A204.1 (cell line): Measurements from ENCODE around the gene CARNS1.

ENCODE experiments used
- FAIRE-seq: peaks from 2 replicates; lab custom pipeline; 2012; peaks lifted over from hg19 to GRCh38; lab: Jason Lieb, UNC

The CARNS1 gene

GRCh38 chr11:67375320-67376055 is 40.0 kb upstream of the CARNS1 start:
- FAIRE-seq, result no peak

DNA sequence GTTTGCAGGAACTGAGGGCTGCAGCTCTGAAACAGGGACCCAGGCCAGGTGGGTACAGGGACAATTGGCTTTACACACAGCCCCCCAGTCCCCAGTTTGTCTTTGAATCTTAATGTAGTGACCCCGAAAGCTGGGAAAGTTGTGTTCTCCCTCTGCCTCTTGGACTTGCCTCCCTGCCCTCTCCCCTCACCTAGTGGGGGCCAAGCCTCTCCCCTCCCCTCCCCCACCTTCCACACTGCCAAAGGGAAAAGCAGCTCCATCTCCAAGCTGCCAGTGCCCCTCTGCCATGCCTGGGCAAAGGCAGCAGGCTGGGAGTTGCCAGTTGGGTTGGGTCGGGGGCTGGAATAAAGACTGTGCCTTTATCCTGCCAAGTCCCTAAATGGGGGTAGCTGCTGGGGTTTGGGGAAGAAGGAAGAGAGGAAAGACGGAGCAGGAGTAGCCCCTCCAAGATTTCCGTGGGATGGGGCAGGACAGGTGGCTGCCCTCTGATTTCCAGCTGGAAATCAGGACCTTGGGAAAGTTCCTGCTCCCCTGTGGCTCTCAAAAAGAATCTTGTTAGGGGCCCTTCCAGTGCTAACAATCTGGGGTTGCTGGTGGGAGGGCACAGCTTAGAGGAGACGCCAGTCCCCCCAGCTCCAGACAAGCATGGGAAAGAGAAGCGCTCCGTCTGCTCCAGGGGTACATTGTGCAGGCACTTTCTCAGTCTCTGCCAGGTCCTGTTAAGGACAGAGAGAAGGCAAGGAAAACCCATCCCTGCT is 39.2 kb upstream of the CARNS1 start:
- FAIRE-seq, result no peak

DNA sequence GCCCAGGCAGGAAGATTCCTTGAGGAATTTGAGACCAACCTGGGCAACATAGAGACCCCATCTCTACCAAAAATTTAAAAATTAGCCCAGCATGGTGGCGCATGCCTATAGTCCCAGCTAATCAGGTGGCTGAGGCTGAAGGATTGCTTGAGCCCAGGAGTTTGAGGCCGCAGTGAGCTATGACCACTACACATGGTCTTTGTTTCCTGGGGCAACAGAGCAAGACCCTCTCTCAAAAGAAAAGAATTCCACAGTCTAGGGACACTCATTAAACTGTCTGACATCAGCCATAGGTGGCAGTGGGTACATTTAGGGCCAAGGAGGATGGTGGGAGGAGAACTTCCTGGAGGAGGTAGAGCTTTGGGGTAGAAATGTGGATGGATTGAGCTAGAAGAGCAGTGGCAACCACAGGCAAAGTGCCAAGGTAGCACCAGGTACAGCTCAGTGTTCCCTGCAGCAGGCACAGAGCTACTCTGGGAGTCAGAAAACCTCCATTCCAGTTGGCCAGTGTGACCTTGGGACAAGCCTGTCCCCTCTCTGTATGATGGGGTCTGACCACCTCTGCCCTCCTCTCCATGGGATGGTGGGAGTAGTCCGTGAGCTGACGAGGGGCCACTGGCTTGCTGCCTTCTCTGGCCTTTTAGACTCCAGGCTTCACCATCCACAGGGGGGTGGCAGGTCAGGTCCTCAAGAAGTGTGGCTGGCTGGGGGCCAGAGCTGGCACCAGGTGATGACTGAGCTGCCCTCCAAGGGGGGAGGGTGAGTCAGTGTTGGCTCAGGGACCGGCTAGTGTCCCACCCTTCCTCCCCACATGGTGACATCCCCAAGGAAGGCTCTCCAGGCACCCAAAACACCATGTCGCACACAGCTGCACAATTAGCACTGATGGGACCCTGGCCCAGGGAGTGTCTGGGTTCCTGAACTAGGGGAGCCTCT is 38.3 kb upstream of the CARNS1 start:
- FAIRE-seq, result no peak

- no peak for FAIRE-seq
These were observed 36.9 kb upstream of the CARNS1 start for GRCh38 chr11:67378544-67378943.

- FAIRE-seq, result no peak
These were observed 36.1 kb upstream of the CARNS1 start for GRCh38 chr11:67379061-67380058.

DNA sequence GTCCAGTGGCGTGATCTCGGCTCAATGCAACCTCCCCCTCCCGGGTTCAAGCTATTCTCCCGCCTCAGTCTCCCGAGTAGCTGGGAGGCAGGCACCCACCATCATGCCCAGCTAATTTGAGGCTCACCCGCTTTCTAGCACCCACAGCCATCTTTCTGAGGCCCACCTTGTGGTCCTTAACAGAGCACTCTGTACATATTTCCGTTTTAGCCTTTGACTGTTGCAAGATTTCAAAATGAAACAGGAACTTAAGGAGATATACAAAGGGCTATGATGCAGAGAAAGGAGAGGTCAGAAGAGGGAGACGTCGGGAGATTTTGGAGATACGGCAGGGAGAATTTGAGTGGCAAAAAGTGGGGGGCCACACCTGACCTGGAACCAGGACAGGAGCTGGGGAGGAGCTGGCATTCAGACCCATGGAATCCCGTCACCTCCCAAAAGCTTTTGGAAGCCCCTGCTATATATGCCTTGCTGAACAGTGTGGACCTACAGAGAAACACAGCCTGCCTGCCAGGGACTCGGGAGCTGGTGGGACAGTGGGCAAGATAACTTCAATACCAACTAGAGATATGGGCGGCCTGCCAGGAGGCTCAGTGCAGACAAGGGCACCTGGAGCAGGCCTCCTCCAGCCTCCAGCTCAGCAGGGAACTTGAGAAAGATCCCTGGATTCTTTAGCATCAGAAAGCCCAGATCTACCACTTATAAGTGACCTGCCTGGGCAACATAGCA is 34.1 kb upstream of the CARNS1 start:
- no peak for FAIRE-seq

DNA sequence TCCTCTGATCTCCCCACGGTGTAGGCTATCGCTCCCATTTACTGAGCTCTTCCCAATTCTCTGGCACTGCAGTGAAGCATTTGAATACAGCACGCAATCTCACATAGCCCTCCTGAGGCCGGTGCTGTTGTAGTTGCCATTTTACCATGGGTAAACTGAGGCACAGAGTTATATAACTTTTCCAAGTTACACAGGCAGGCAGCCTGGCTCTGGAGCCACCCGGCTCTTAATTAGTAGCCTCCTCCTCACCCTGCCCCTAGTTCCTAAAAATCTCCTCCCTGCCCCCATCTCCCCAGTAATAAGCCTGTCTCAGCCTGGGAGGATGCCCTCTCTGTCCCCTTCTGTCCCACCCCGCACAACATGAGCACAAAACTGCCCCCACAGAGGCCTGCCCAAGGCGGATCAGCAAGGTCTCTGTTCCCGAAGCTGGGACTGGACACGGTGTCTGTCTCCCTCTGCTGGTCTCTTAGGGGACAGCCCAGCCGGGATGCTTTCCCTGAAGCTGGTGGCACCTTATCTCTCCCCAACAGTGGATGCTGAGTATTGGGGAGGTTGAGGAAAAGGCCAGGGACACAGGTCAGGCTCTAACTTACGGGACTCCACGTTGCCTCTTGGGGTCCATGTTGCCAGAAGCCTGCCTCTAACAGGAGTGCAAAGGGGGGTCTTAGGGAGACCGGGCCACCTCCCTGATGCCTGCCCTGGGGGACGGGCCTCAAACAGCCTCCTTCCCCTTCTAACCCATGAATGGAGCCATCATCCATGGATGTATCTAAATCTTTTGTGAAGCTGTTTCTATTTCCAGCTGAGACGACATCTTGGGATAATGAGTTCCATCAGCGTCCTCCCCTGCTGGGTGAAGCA is 33.0 kb upstream of the CARNS1 start:
- no peak for FAIRE-seq

DNA sequence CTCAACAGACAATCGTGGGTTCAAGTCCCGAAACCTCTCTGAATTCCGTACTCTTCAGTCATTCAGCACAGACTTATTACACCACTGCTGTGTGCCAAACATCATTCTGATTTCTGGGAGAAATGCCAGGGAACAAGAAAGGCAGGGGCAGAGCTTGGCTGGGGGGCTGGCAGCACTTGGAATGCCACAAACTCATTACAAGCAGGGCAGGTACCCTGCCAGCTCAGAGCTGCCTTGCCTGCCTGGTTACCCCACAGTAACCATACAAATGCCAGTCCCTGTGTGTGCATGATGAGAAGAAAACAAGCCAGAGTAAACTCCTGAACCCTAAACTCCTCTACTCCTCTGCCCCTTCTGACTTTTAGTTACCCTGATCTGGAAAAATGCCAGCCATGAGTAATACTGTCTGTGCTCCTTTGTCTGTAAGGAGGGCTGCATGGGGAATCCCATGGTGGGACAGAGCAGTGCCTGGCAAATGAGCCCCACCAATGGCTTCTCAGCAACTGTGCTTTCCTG is 30.6 kb upstream of the CARNS1 start:
- FAIRE-seq, result no peak

DNA sequence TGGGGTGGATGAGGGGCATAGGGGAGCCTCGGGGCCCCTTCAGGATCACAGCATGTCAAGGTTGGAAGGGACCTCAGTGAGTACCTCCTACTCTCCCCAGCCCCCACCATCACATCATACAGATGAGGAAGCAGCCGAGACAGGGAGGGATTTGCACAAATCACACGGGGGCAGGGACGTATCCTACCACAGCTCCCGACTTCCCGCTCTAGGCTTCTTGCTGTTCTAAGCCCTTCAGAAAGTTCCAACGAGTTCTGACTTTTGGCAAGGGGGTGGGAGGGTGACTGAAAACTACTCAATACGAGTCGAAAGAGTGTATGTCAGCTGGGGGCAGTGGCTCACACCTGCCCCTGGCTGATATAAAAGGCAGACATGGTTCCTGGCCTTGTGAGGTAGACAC is 28.4 kb upstream of the CARNS1 start:
- FAIRE-seq, result no peak

DNA sequence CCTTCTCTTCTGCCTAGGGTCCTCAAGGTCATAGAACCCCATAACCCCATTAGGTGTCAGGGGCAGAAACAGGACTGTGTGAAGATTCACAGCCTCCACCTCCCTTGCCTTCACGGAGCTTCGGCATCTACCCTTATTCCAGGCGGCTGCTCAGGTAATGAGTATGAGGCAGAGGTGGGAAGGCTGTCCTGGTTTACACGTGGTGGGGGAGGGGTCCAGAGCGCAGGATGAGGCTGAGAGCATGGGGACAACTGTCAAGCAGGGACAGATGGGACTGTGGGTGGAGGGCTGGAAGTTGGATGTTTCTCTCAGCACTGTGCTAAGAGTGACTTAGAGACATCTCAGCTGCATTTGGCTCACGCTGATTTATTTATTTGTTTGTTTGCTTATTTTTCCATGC is 28.0 kb upstream of the CARNS1 start:
- no peak for FAIRE-seq

DNA sequence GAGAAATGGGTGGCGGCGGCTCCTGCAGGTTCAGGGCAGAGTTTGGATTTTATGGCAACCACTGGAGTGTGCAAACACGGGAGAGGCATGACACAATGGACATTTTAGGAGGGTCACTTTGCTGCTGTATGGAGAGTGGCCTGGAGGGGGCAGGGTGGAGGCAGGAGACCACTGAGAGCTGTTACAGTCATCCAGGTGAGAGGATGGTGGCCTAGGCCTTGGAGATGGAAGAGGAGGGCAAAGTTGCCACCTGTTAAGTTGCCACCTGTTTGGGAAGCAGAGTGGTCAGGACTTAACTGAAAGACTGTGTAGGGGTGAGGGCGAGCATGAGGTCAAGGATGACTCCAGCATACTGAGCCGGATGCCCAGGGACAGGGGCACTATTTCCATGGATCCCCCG is 26.0 kb upstream of the CARNS1 start:
- FAIRE-seq, result no peak

DNA sequence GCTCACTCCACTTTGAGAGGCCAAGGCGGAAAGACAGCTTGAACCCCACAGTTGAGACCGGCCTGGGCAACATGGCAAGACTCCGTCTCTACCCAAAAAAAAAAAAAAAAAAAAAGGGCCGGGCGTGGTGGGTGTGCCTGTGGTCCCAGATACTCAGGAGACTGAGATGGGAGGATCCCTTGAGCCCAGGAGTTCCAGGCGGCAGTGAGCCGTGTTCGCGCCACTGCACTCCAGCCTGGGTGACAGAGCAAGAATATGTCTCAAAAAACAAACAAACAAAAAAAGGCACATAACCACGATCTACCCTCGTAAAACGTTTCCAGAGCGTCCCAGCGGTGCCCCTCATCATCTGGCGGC is 24.6 kb upstream of the CARNS1 start:
- FAIRE-seq, result no peak

DNA sequence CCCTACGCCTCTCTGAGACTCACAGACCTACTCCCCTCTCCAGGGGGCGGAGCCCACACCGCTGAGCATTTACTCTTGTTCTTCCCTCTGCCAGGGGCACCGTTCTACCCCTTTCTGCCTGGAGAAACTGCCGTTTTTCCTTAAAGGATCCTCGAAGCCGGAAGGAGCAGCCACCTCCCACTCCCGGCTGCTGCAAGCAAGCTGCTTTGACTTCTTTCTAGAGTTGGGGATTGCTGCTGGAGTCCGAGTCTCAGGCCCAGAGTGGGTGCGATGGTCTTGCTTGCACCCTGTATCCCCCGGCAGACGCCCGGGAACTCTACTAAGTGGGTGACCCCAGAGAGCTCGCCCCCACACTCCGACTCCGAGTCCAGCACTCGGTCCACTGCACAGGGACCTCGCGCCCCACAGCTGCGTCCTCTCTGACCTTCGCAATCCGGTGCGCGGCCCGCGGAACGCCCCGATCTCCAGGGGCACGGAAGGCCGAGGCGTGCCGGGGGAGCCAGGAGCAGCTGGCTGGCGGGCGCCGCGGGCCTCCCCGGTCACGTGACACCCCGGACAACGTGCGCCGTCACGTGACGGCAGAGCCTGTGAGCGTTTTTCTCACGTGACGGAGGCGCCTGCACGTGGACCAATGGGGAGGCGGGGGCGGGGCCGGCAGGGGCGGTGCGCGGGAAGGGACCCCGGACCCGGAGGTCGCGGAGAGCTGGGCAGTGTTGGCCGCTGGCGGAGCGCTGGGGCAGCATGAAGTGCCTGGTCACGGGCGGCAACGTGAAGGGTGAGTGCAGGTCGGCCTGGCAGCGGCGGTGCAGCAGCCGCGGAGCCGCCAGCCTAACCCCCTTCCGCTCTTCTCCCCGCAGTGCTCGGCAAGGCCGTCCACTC is 23.9 kb upstream of the CARNS1 start, which contains the start of gene RAD9A:
Gene RAD9A, plus strand, starts transcription at position 683 of the 879 bp plus-strand sequence. Its CDS starts 59 bp downstream, at position 742.
- FAIRE-seq, result no peak

- FAIRE-seq, result no peak
These were observed 23.2 kb upstream of the CARNS1 start for GRCh38 chr11:67392183-67392715.

- no peak for FAIRE-seq
These were observed 22.0 kb upstream of the CARNS1 start for GRCh38 chr11:67393437-67393836.

- FAIRE-seq, result no peak
These were observed 21.5 kb upstream of the CARNS1 start for GRCh38 chr11:67393990-67394389.

DNA sequence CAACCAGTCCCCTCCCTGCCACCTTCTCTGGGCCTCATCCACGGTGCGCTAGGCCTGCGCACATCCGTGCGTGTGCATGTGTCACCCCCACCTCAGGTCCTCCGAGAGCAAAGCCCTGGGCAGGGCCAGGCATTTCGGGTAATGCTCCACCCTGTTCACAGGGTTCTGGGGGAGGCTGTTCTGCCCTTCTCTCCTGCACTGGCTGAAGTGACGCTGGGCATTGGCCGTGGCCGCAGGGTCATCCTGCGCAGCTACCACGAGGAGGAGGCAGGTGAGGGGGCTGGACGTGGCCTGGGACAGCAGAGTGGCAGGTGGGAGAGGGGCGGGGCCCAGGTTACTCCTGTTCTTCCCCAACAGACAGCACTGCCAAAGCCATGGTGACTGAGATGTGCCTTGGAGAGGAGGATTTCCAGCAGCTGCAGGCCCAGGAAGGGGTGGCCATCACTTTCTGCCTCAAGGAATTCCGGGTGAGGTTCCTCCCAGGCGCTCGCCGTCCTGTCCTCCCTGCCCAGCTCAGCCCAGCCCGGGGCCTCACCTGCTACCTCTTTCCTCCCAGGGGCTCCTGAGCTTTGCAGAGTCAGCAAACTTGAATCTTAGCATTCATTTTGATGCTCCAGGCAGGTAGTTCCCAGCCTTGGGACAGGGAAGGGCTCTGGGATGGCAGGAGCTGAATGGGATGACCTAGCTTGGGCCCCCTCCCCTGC is 19.8 kb upstream of the CARNS1 start:
- no peak for FAIRE-seq

GRCh38 chr11:67396259-67396581 is 19.3 kb upstream of the CARNS1 start:
- FAIRE-seq, result no peak
